Right atrium auricular region (tissue), 2 donors: Measurements from ENCODE around the gene CCDC69. TPM values are rescaled to one million over a fixed set of nuclear protein-coding genes. Genes with fewer than 3 reads are reported as not detected.

Source experiments
- DNase-seq: peaks from one replicate; pipeline ENCODE4 v3.0.0-alpha.2; 2019; ENCODE audit warnings: low spot score
- H3K27ac ChIP-seq, 2 donors: fragments of 200-600 bp; sonication (generic); 1 replicate in 1 of 2; 2 replicates in 1 of 2; pipeline ENCODE4 v1.5.1; 2016 to 2019
- H3K27me3 ChIP-seq, 2 donors: fragments of 200-600 bp; sonication (generic); one replicate each; pipeline versions ENCODE4 v1.5.1 to v1.6.0; 2017 to 2019
- H3K36me3 ChIP-seq: fragments of 200-600 bp; sonication (generic); one replicate; pipeline ENCODE4 v1.5.1; 2016
- H3K4me1 ChIP-seq, 2 donors: fragments of 200-600 bp; sonication (generic); one replicate each; pipeline versions ENCODE4 v1.5.1 to v1.6.0; 2017 to 2019
- H3K4me3 ChIP-seq, 2 donors: fragments of 200-600 bp; sonication (generic); 1 replicate in 1 of 2; 2 replicates in 1 of 2; pipeline ENCODE4 v1.5.1; 2017 to 2019; ENCODE audit warnings: mild to moderate bottlenecking in 1 of 2, moderate library complexity in 1 of 2
- H3K9me3 ChIP-seq, 2 donors: fragments of 200-600 bp; sonication (generic); one replicate each; pipeline ENCODE4 v1.5.1; 2019
- total RNA-seq, 2 donors: library from RNA; depleted of rRNA; stranded (reverse); fragments of >200 nt; gene quantifications; one replicate each; pipeline ENCODE4 v1.1.0, GENCODE V29; 2016
- TF ChIP-seq, protein P1 (sequence below), 2 donors: fragments of 200-600 bp; sonication (generic); IDR thresholded peaks; one replicate each; pipeline ENCODE4 v1.5.1; 2019; ENCODE audit warnings: antibody characterized with exemption in 2 of 2

Gene CCDC69
- total RNA-seq, 2 donors from 2014 or later, result 185 to 202 TPM

DNA sequence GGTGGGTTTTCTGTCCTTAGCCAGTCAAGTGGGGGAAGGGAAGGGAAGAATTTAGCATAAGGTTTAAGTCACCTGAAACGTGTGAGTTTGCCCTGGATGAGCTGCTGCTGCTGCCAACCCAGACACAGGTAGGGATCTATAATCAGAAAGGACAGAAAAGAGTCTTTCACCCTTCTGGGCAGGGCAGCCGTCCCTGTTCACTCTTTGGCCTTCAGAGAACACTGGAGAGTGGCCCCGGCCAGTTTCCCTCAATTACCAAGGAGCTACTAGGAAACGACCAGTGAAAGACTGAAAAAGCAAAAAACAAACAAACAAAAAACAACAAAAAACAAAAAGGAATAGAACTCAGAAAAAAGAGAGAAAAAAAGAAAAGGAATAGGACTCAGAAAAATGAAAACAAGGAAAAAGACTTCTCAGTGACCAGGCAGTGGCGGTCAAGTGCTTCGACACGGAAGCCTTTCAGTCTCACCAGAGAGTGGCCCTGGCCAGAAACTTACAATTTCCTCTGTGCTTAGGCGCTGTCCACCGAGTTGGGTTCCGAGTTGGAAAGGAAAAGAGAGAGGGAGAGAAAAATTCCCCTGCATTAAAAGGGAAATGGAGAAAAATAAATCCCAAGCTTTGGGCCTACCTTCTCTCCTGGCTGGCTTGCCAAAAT lies 26.6 kb upstream of the CCDC69 start:
- peaks cover 0 to 23% of the 10 kb centered on the region in 2 donors for H3K4me1 ChIP-seq
- TF ChIP-seq, protein P1, sequence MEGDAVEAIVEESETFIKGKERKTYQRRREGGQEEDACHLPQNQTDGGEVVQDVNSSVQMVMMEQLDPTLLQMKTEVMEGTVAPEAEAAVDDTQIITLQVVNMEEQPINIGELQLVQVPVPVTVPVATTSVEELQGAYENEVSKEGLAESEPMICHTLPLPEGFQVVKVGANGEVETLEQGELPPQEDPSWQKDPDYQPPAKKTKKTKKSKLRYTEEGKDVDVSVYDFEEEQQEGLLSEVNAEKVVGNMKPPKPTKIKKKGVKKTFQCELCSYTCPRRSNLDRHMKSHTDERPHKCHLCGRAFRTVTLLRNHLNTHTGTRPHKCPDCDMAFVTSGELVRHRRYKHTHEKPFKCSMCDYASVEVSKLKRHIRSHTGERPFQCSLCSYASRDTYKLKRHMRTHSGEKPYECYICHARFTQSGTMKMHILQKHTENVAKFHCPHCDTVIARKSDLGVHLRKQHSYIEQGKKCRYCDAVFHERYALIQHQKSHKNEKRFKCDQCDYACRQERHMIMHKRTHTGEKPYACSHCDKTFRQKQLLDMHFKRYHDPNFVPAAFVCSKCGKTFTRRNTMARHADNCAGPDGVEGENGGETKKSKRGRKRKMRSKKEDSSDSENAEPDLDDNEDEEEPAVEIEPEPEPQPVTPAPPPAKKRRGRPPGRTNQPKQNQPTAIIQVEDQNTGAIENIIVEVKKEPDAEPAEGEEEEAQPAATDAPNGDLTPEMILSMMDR (IDR thresholded peaks at IDR 0.05), result no peak
- no peak for DNase-seq

DNA sequence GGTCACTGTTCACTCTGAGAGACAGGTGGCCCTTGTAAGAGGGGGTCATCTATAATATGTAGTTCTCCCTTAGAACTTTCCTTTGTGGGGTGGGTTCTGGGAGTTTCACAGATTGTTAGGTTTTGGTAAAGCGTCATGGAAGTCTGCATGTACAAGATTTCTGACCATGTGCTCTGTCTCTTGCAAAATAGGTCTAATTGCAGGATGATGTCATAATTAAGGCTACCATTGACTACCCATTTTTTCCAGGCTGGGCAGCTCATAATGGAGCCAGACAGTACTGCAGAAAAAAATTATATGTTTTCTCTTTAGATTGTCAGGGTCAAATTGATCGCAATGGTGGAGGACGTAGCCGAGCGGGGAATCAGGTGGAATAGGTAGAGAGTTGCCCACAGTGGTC lies 25.4 kb upstream of the CCDC69 start:
- no peak for DNase-seq
- no peak overlapping the region for H3K27ac ChIP-seq
- no peaks in the 10 kb centered on the region for H3K36me3 ChIP-seq
- no peaks in the 10 kb centered on the region for H3K9me3 ChIP-seq
- H3K27me3 ChIP-seq, result no peaks in the 10 kb centered on the region
- TF ChIP-seq, protein P1 (IDR thresholded peaks at IDR 0.05), result no peak
- peaks cover 0 to 11% of the 10 kb centered on the region in 2 donors for H3K4me1 ChIP-seq
- H3K4me3 ChIP-seq, result no peak overlapping the region

More for the DNA sequence above, 26.6 kb upstream of the CCDC69 start:
- Histone ChIP-seq H3K4me3 (no peak overlapping the region), H3K9me3 (no peaks in the 10 kb centered on the region), H3K36me3 (no peaks in the 10 kb centered on the region), H3K27ac (no peak overlapping the region), H3K27me3 (no peaks in the 10 kb centered on the region)

DNA sequence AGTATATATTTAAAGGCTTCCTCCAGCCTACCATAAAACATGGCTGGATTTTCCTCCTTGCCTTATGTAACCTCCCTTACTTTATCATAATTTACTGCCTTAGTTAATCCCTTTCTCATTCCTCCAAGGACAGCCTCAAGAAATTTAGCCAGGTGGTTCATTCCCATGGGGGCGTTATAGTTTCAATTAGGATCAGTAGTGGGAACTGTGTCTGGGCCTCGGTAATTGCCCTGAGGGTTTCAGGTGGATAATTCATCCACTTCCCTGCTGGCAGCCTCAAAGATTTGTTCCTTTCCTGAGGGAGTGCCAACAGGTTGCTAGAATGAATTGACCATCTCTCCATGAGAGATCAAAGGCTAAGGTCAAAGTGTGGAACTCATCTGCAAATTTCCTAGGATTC lies 24.8 kb upstream of the CCDC69 start:
- no peak overlapping the region for H3K4me3 ChIP-seq
- TF ChIP-seq, protein P1 (IDR thresholded peaks at IDR 0.05), result no peak

DNA sequence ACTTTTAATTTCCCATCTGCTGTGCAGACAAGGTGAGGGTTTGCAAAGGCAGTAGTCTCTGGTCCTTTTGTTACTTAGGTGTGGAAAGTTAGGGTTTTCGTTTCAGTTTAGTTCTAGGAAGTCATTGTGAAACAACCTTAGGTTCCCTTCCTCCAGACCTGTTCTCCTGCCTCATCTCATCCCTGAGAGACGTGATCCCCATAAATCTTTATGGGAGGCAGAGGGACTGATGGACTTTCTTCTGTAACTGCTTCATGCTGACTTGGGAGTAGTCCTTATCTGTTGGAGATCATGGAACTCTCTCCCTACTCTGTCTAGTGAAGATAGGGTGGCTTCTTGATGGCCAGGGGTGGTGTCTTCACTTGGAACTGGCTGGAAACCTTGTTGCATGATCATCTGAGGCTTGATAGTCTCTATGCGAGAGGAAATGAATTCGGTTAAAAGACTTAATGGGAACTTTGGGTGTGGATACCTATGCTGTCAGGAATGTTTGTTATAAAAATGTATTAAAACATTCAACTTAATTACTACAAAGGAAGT lies 21.9 kb upstream of the CCDC69 start:
- TF ChIP-seq, protein P1 (IDR thresholded peaks at IDR 0.05), result no peak
- H3K27ac ChIP-seq, result no peak overlapping the region
- no peak for DNase-seq

More for the DNA sequence above, 24.8 kb upstream of the CCDC69 start:
- Histone ChIP-seq H3K36me3 (no peaks in the 10 kb centered on the region), H3K27me3 (no peaks in the 10 kb centered on the region), H3K27ac (no peak overlapping the region), H3K4me1 (peaks cover 0 to 5% of the 10 kb centered on the region in 2 donors), H3K9me3 (no peaks in the 10 kb centered on the region)
- no peak for DNase-seq

DNA sequence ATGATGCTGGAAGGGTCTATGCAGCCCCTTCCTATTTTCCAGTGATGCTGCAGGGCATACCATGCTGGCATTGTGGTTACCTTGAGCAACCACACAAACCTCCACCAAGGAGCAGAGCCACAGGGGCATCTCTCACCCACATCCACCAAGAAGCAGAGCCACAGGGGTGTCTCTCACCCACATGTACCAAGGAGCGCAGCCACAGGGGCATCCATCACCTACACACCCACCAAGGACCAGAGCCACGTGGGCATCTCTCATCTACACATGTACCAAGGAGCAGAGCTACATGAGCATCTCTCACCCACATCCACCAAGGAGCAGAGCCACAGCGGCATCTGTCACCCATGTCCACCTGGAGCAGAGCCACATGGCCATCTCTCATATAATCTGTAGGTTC lies 20.3 kb upstream of the CCDC69 start:
- no peak for DNase-seq

More for the DNA sequence above, 21.9 kb upstream of the CCDC69 start:
- Histone ChIP-seq H3K27me3 (no peaks in the 10 kb centered on the region), H3K4me3 (no peak overlapping the region), H3K36me3 (no peaks in the 10 kb centered on the region), H3K9me3 (no peaks in the 10 kb centered on the region), H3K4me1 (no peaks in the 10 kb centered on the region)

More for the DNA sequence above, 20.3 kb upstream of the CCDC69 start:
- no peak overlapping the region for H3K4me3 ChIP-seq
- H3K27ac ChIP-seq, result no peak overlapping the region
- no peaks in the 10 kb centered on the region for H3K9me3 ChIP-seq
- H3K4me1 ChIP-seq, result peaks cover 0 to 4% of the 10 kb centered on the region in 2 donors
- TF ChIP-seq, protein P1 (IDR thresholded peaks at IDR 0.05), result no peak
- no peaks in the 10 kb centered on the region for H3K27me3 ChIP-seq
- no peaks in the 10 kb centered on the region for H3K36me3 ChIP-seq
